ENCODE measurements around the gene NCK2. TPM values are rescaled to one million over a fixed set of nuclear protein-coding genes. Genes with fewer than 3 reads are reported as not detected.

The NCK2 gene
- total RNA-seq, 1 experiment from 2014 or later = 45.4 TPM

- ChIA-PET CTCF (no interaction called here), POLR2A (ENCODE audit: unreplicated experiment) (no interaction called here)
- Histone ChIP-seq H3K9me2 (replicated peaks; ENCODE audit: low read length) (no peaks in the 10 kb centered on the region), H3K9me3 (ENCODE audit: low read length) (no peaks in the 10 kb centered on the region), H4K20me1 (ENCODE audit: low read length) (no peaks in the 10 kb centered on the region), H3F3A (ENCODE audit: low read length, unreplicated experiment) (no peaks in the 10 kb centered on the region), H3K9ac (ENCODE audit: low read length) (no peak overlapping the region), H3K79me2 (ENCODE audit: low read length) (0 out of 2 replicates have a peak, but pooled peaks cover 10% of the 10 kb centered on the region), H3K4me1 (ENCODE audit: insufficient read depth, low read length) (no peaks in the 10 kb centered on the region), H3K4me2 (ENCODE audit: low read length) (no peak overlapping the region), H3K4me3 (ENCODE audit: low read length) (no peak overlapping the region), H2AFZ (ENCODE audit: low read length) (no peak overlapping the region), H3K27ac (ENCODE audit: low read length) (no peak overlapping the region), H3K27me3 (ENCODE audit: low read length) (no peaks in the 10 kb centered on the region), H3K36me3 (ENCODE audit: low read depth, low read length) (no peaks in the 10 kb centered on the region)
- no TSS peak for BruUV-seq (replicated peaks)
- no peak for TF ChIP-seq EZH2phosphoT487 (IDR thresholded peaks at IDR 0.05; ENCODE audit: borderline replicate concordance, low read length)
- no peak for TF ChIP-seq EZH2 (IDR thresholded peaks at IDR 0.05; ENCODE audit: low read length, unreplicated experiment)
- TF ChIP-seq CTCF (conservative IDR thresholded peaks at IDR 0.05; ENCODE audit: low read depth, low read length) = no peak
- no peak for ATAC-seq
- DNase-seq = no peak
- intact Hi-C loops (cut with micrococcal nuclease) = no loop called here
Measured at GRCh38 chr2:105777031-105777482, 32.3 kb downstream of the NCK2 start.

GRCh38 chr2:105777506-105778055 is 32.9 kb downstream of the NCK2 start:
- no TSS peak for BruUV-seq (replicated peaks)

More at GRCh38 chr2:105777506-105778055, 32.9 kb downstream of the NCK2 start:
- Histone ChIP-seq H3K36me3 (ENCODE audit: low read depth, low read length) (no peaks in the 10 kb centered on the region), H3K4me3 (ENCODE audit: low read length) (no peak overlapping the region), H2AFZ (ENCODE audit: low read length) (no peak overlapping the region), H4K20me1 (ENCODE audit: low read length) (no peaks in the 10 kb centered on the region), H3K4me2 (ENCODE audit: low read length) (no peak overlapping the region), H3K27me3 (ENCODE audit: low read length) (no peaks in the 10 kb centered on the region), H3K27ac (ENCODE audit: low read length) (no peak overlapping the region), H3F3A (ENCODE audit: low read length, unreplicated experiment) (no peaks in the 10 kb centered on the region), H3K4me1 (ENCODE audit: insufficient read depth, low read length) (no peaks in the 10 kb centered on the region), H3K9ac (ENCODE audit: low read length) (no peak overlapping the region), H3K9me2 (replicated peaks; ENCODE audit: low read length) (no peaks in the 10 kb centered on the region), H3K79me2 (ENCODE audit: low read length) (0 out of 2 replicates have a peak, but pooled peaks cover 12% of the 10 kb centered on the region), H3K9me3 (ENCODE audit: low read length) (no peaks in the 10 kb centered on the region)
- POLR2A ChIA-PET (ENCODE audit: unreplicated experiment) = interaction anchor here (0.6 kb wide), 1 partner anchor 455 kb away, joined by 3 read pairs; no protein-coding TSS in a partner anchor
- TF ChIP-seq CTCF (conservative IDR thresholded peaks at IDR 0.05; ENCODE audit: low read depth, low read length) (no peak), EZH2 (IDR thresholded peaks at IDR 0.05; ENCODE audit: low read length, unreplicated experiment) (no peak), EZH2phosphoT487 (IDR thresholded peaks at IDR 0.05; ENCODE audit: borderline replicate concordance, low read length) (no peak)
- no peak for ATAC-seq
- CTCF ChIA-PET = no interaction called here
- no peak for DNase-seq
- intact Hi-C loops (cut with micrococcal nuclease) = no loop called here
